Prostate gland (tissue), 2 donors: Measurements from ENCODE around the gene FBXO30. TPM values are rescaled to one million over a fixed set of nuclear protein-coding genes. Genes with fewer than 3 reads are reported as not detected.

Experiments
- DNase-seq: peaks from one replicate; pipeline ENCODE4 v3.0.0-alpha.2; 2019; ENCODE audit warnings: low spot score
- H3K27ac ChIP-seq, 2 donors: fragments of 200-600 bp; sonication (generic); 2 replicates each; pipeline ENCODE4 v1.5.1; 2017 to 2019
- H3K27me3 ChIP-seq: fragments of 200-600 bp; sonication (generic); replicated peaks from 2 replicates; pipeline ENCODE4 v1.5.1; 2019; ENCODE audit not compliant: insufficient read depth
- H3K36me3 ChIP-seq, 2 donors: fragments of 200-600 bp; sonication (generic); 1 replicate in 1 of 2; 2 replicates in 1 of 2; pipeline versions ENCODE4 v1.5.1 to v1.8.1; 2017 to 2019
- H3K4me1 ChIP-seq: fragments of 200-600 bp; sonication (generic); replicated peaks from 2 replicates; pipeline ENCODE4 v1.5.1; 2019
- H3K4me3 ChIP-seq, 2 donors: fragments of 200-600 bp; sonication (generic); 2 replicates each; pipeline ENCODE4 v1.5.1; 2017 to 2019
- H3K9me3 ChIP-seq: fragments of 200-600 bp; sonication (generic); 2 replicates; pipeline ENCODE4 v1.5.1; 2017
- CTCF ChIP-seq, 4 experiments: fragments of 200-600 bp in 2 of 4; fragments of 450-650 bp in 2 of 4; sonication (generic) in 2 of 4; IDR thresholded peaks; 1 replicate in 3 of 4; 2 replicates in 1 of 4; pipeline ENCODE4 v1.5.1; 2016 to 2019; ENCODE audit warnings: antibody characterized with exemption in 4 of 4, mild to moderate bottlenecking in 2 of 4, moderate library complexity in 2 of 4
- POLR2A ChIP-seq: fragments of 450-650 bp; IDR thresholded peaks from one replicate; pipeline ENCODE4 v1.6.1; 2016; ENCODE audit warnings: antibody characterized with exemption, mild to moderate bottlenecking
- POLR2AphosphoS5 ChIP-seq: sonication (generic); formaldehyde crosslinking; IDR thresholded peaks from one replicate; pipeline ENCODE4 v1.6.1; 2017; ENCODE audit warnings: antibody characterized with exemption
- WGBS: methylation state at CpG from one replicate; pipeline ENCODE4 v1.1.5; 2018; 5-methylcytosine and 5-hydroxymethylcytosine counted together
- intact Hi-C: fragments of 100-400 bp; cut with DNase I; formaldehyde crosslinking; loops from one replicate; pipeline ENCODE4 v1.14.2; 2022
- total RNA-seq, 2 donors: library from RNA; depleted of rRNA; stranded (reverse); fragments of >200 nt; gene quantifications; one replicate each; pipeline ENCODE4 v1.1.0, GENCODE V29; 2016

Gene FBXO30
- total RNA-seq, 2 donors from 2014 or later, result 6.5 to 9.6 TPM

- intact Hi-C loops, result no loop called here
- 75% methylated on average over 2 of the region's 2 CpGs for WGBS
- DNase-seq, result no peak
- no peak overlapping the region for H3K4me3 ChIP-seq
- no peaks in the 10 kb centered on the region for H3K4me1 ChIP-seq
- H3K36me3 ChIP-seq, result no peaks in the 10 kb centered on the region
- no peak overlapping the region for H3K27ac ChIP-seq
- no peaks in the 10 kb centered on the region for H3K27me3 ChIP-seq
- H3K9me3 ChIP-seq, result no peaks in the 10 kb centered on the region
- TF ChIP-seq CTCF (IDR thresholded peaks at IDR 0.05), result no peak
- TF ChIP-seq POLR2A, result no peak
- no peak for TF ChIP-seq POLR2AphosphoS5
These were observed 21.6 kb upstream of the FBXO30 start for GRCh38 chr6:145836170-145836569.

DNA sequence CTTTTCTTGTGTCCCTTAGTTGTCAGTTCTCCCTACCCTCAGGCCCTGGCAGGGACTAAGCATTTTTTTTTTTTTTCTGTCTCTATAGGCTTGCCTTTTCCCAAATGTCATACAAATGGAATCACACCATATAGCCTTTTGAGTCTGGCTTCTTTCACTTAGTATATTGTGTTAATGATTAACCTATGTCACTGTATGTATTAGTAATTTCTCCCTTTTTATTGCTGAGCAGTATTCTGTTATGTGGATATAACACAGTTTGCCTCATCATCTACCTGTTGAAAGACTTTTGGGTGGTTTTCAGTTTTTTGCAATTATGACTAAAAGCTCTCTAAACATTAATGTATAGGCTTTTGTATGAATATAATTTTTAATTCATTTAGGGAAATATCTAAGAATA lies 16.0 kb upstream of the FBXO30 start:
- TF ChIP-seq CTCF (IDR thresholded peaks at IDR 0.05) (no peak), POLR2AphosphoS5 (no peak), POLR2A (no peak)
- intact Hi-C loops, result no loop called here
- H3K9me3 ChIP-seq, result no peaks in the 10 kb centered on the region

GRCh38 chr6:145829950-145830349 lies 15.4 kb upstream of the FBXO30 start:
- 64% methylated on average over 2 of the region's 2 CpGs for WGBS
- no peaks in the 10 kb centered on the region for H3K36me3 ChIP-seq
- H3K27ac ChIP-seq, result no peak overlapping the region
- TF ChIP-seq POLR2A (no peak), POLR2AphosphoS5 (no peak), CTCF (IDR thresholded peaks at IDR 0.05) (no peak)
- no peaks in the 10 kb centered on the region for H3K9me3 ChIP-seq
- DNase-seq, result no peak
- no peaks in the 10 kb centered on the region for H3K4me1 ChIP-seq
- no peaks in the 10 kb centered on the region for H3K27me3 ChIP-seq
- intact Hi-C loops, result no loop called here
- no peak overlapping the region for H3K4me3 ChIP-seq

More for the DNA sequence above, 16.0 kb upstream of the FBXO30 start:
- H3K4me3 ChIP-seq, result no peak overlapping the region
- no peaks in the 10 kb centered on the region for H3K36me3 ChIP-seq
- no peaks in the 10 kb centered on the region for H3K27me3 ChIP-seq
- no peak for DNase-seq
- no peak overlapping the region for H3K27ac ChIP-seq
- H3K4me1 ChIP-seq, result no peaks in the 10 kb centered on the region

DNA sequence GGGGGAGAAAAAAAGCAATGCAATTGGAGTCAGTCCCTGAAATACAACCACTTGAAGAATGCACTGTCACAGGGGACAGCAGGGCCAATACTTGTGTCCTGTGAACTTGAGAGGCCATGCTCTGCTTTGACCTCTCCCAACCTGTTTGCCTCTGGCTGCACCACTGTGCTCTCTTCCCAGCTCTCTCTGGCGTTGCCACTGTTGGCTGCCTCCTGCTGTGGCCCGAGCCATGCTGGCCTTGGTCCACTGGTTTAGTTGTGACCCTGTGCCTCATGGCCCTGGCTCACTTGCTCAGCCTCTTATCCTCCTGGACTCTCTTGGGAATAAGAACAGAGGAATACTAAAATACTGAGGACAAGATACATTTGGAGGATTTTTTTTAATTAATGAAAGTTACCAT lies 14.5 kb upstream of the FBXO30 start:
- intact Hi-C loops, result no loop called here
- no peaks in the 10 kb centered on the region for H3K36me3 ChIP-seq
- no peak overlapping the region for H3K4me3 ChIP-seq
- WGBS, result 80% methylated on average over 2 of the region's 2 CpGs
- no peak for TF ChIP-seq POLR2AphosphoS5
- no peak for TF ChIP-seq CTCF (IDR thresholded peaks at IDR 0.05)
- H3K9me3 ChIP-seq, result no peaks in the 10 kb centered on the region
- no peaks in the 10 kb centered on the region for H3K4me1 ChIP-seq
- DNase-seq, result no peak
- H3K27me3 ChIP-seq, result no peaks in the 10 kb centered on the region
- H3K27ac ChIP-seq, result no peak overlapping the region

DNA sequence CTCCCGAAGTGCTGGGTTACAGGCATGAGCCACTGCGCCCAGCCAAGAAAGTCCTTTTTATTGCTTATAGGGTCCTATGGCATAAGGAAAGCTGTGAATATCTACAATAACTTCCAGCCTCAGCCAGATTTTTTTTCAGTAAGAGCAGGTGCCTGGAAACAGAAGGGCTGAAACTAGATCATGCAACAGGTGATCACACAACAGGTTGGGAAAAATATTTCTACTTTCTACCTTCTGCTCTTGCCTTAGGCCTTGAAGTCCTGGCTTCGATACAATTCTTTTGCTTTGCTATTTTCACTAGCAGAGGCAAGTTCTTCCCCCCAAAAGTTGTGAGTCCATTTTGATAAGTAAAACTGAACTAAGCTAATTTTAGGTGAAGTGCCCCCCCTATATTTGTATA lies 9.7 kb upstream of the FBXO30 start:
- no peak for DNase-seq
- no peaks in the 10 kb centered on the region for H3K4me1 ChIP-seq
- H3K27me3 ChIP-seq, result no peaks in the 10 kb centered on the region
- no peak overlapping the region for H3K4me3 ChIP-seq
- intact Hi-C loops, result no loop called here
- TF ChIP-seq POLR2A, result no peak
- no peak for TF ChIP-seq POLR2AphosphoS5
- TF ChIP-seq CTCF (IDR thresholded peaks at IDR 0.05), result no peak
- 82% methylated on average over 3 of the region's 3 CpGs for WGBS
- no peaks in the 10 kb centered on the region for H3K36me3 ChIP-seq
- no peaks in the 10 kb centered on the region for H3K9me3 ChIP-seq
- H3K27ac ChIP-seq, result no peak overlapping the region
